ENCODE results near the gene TBL2. TPM values are rescaled to one million over a fixed set of nuclear protein-coding genes. Genes with fewer than 3 reads are reported as not detected.

Gene TBL2
- total and polyA plus RNA-seq, 11 donors: 3.5 to 27.3 (median 14.1) TPM

DNA sequence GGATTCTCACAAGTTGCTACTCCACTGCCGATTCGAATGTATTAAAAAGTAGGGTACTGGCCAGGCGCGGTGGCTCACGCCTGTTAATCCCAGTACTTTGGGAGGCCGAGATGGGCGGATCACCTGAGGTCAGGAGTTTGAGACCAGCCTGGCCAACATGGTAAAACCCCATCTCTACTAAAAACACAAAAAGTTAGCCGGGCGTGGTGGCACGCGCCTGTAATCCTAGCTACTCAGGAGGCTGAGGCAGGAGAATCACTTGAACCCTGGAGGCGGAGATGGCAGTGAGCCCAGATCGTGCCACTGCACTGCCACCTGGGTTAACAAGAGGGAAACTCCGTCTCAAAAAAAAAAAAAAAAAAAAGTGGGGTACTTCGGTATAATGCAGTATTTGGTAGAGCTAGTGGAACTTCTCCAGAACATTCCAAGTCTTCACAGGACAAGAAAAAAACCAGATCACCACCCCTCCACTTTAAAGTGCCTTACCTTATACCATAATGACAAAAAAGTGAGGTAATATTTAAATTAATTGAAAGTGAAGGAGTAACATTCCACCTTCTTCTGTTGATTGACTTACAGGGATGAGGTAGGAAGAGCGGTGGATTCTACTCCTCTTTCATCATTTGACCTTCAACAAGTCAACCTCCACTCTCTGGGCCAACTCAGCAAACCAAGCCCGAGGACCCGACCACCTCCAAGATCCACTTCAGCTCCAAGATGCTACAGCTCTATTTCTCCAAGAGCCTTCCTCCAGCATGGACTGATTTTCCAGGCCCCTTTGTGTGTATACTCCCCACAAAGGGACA, 58.3 kb downstream of the TBL2 start:
- TF ChIP-seq, protein P1, sequence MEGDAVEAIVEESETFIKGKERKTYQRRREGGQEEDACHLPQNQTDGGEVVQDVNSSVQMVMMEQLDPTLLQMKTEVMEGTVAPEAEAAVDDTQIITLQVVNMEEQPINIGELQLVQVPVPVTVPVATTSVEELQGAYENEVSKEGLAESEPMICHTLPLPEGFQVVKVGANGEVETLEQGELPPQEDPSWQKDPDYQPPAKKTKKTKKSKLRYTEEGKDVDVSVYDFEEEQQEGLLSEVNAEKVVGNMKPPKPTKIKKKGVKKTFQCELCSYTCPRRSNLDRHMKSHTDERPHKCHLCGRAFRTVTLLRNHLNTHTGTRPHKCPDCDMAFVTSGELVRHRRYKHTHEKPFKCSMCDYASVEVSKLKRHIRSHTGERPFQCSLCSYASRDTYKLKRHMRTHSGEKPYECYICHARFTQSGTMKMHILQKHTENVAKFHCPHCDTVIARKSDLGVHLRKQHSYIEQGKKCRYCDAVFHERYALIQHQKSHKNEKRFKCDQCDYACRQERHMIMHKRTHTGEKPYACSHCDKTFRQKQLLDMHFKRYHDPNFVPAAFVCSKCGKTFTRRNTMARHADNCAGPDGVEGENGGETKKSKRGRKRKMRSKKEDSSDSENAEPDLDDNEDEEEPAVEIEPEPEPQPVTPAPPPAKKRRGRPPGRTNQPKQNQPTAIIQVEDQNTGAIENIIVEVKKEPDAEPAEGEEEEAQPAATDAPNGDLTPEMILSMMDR (IDR thresholded peaks at IDR 0.05): no peak
- no peak for TF ChIP-seq POLR2A (IDR thresholded peaks at IDR 0.05)
- H3K27ac ChIP-seq: peak overlapping the region in 11 of 12 donors; percentile 44 to 97 (median 93)
- peak overlapping the region; percentile 59 to 99 (median 90) for H3K4me3 ChIP-seq
- WGBS, 4 donors: 65 to 71% (median 68%) methylated on average over 18 of the region's 18 CpGs
- H3K9me3 ChIP-seq: no peaks in the 10 kb centered on the region
- H3K36me3 ChIP-seq: peaks cover 0 to 35% (median 24%) of the 10 kb centered on the region in 9 donors
- intact Hi-C loops (cut with DNase I): loop anchor here in 3 of 10 donors (5.0 to 10.0 kb wide), 2 partner anchors 37 to 55 kb away; partner anchors contain the start of genes BCL7B (in 2 of the 3) and TBL2 (in 1 of the 3)
- ATAC-seq: no peak
- DNase-seq: no peak
- H3K27me3 ChIP-seq: no peaks in the 10 kb centered on the region
- H3K4me1 ChIP-seq: peaks cover 11 to 52% (median 38%) of the 10 kb centered on the region in 12 donors

DNA sequence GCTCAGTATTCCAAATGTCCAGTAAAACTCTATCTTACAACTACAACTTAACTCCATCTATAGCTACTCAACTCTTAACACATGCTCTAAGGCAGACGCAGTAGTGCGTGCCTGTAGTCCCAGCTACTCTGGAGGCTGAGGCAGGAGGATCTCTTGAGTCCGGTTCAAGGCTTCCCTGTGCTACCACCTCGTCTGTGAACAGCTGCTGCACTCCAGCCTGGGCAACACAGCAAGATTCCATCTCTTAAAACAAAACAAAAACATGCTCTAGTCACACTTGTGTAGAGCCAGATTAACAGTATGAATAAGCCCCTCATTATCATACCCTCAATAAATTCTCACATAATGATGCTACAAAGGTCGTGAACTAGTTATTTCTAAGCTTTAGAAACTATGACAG, 59.9 kb downstream of the TBL2 start:
- intact Hi-C loops (cut with DNase I): no loop called here
- no peak for TF ChIP-seq POLR2A (IDR thresholded peaks at IDR 0.05)
- TF ChIP-seq, protein P1 (IDR thresholded peaks at IDR 0.05): no peak
- Histone ChIP-seq H3K4me1 (peaks cover 11 to 52% (median 38%) of the 10 kb centered on the region in 12 donors), H3K27me3 (no peaks in the 10 kb centered on the region), H3K9me3 (no peaks in the 10 kb centered on the region), H3K27ac (peak overlapping the region in 1 of 12 donors; percentile 36), H3K4me3 (no peak overlapping the region), H3K36me3 (peaks cover 0 to 51% (median 39%) of the 10 kb centered on the region in 9 donors)
- no peak for DNase-seq
- ATAC-seq: no peak
- WGBS, 4 donors: 64 to 82% (median 76%) methylated on average over 5 of the region's 5 CpGs

Other genes with a start within 250 kb of the TBL2 start
- under 1 TPM in 6 of 9 donors, not detected in 3; 0.12 to 0.48 (median 0.28) TPM for gene FZD9, start 144.8 kb downstream of the TBL2 start, total RNA-seq
- under 1 TPM; 0.15 to 0.82 TPM for gene FZD9, start 144.8 kb downstream of the TBL2 start, polyA plus RNA-seq
- 10 to 100 TPM; 30.1 to 45.0 (median 41.5) TPM for gene BAZ1B, start 56.3 kb downstream of the TBL2 start, total RNA-seq
- gene BAZ1B, start 56.3 kb downstream of the TBL2 start, polyA plus RNA-seq: 10 to 100 TPM; 19.0 to 31.5 TPM
- gene BCL7B, start 20.9 kb downstream of the TBL2 start, total RNA-seq: 100 to 1,000 TPM in 2 of 9 donors, 10 to 100 TPM in 7; 63.2 to 182 (median 77.9) TPM
- 10 to 100 TPM; 65.3 to 88.8 TPM for gene BCL7B, start 20.9 kb downstream of the TBL2 start, polyA plus RNA-seq
- gene MLXIPL, start 45.9 kb upstream of the TBL2 start, total RNA-seq: 10 to 100 TPM in 1 of 9 donors, 1 to 10 TPM in 6, under 1 TPM in 2; 0.42 to 10.1 (median 1.8) TPM
- 1 to 10 TPM; 2.0 to 5.4 TPM for gene MLXIPL, start 45.9 kb upstream of the TBL2 start, polyA plus RNA-seq
- 1 to 10 TPM; 1.9 to 2.9 (median 2.7) TPM for gene VPS37D, start 89.3 kb upstream of the TBL2 start, total RNA-seq
- 1 to 10 TPM; 1.1 to 2.2 TPM for gene VPS37D, start 89.3 kb upstream of the TBL2 start, polyA plus RNA-seq
- 10 to 100 TPM in 6 of 9 donors, 1 to 10 TPM in 3; 6.8 to 21.1 (median 15.6) TPM for gene DNAJC30, start 104.9 kb upstream of the TBL2 start, total RNA-seq
- 10 to 100 TPM in 1 of 2 donors, 1 to 10 TPM in 1; 7.2 to 14.0 TPM for gene DNAJC30, start 104.9 kb upstream of the TBL2 start, polyA plus RNA-seq
- 10 to 100 TPM; 57.4 to 94.1 (median 68.6) TPM for gene BUD23, start 105.0 kb upstream of the TBL2 start, total RNA-seq
- gene BUD23, start 105.0 kb upstream of the TBL2 start, polyA plus RNA-seq: 100 to 1,000 TPM; 106 to 150 TPM
- gene STX1A, start 141.1 kb upstream of the TBL2 start, total RNA-seq: 1 to 10 TPM; 1.1 to 3.6 (median 1.6) TPM
- 1 to 10 TPM; 1.8 to 2.4 TPM for gene STX1A, start 141.1 kb upstream of the TBL2 start, polyA plus RNA-seq
- 10 to 100 TPM; 17.9 to 36.9 (median 25.0) TPM for gene ABHD11, start 160.2 kb upstream of the TBL2 start, total RNA-seq
- gene ABHD11, start 160.2 kb upstream of the TBL2 start, polyA plus RNA-seq: 10 to 100 TPM; 21.0 to 27.7 TPM
- not detected for gene CLDN3, start 191.7 kb upstream of the TBL2 start, total RNA-seq
- under 1 TPM in 1 of 2 donors, not detected in 1; 0.10 TPM for gene CLDN3, start 191.7 kb upstream of the TBL2 start, polyA plus RNA-seq

Data from heart left ventricle (tissue), 16 donors.